ENCODE measurements around the gene NTF3.

NTF3 gene

GRCh38 chr12:5511256-5511643 lies 79.3 kb downstream of the NTF3 start:
- DNase-seq (ENCODE audit: low read depth, low spot score), result no peak

GRCh38 chr12:5511644-5512600 lies 80.0 kb downstream of the NTF3 start:
- DNase-seq (ENCODE audit: low read depth, low spot score), result no peak

GRCh38 chr12:5512601-5512970 lies 80.7 kb downstream of the NTF3 start:
- DNase-seq (ENCODE audit: low read depth, low spot score), result no peak

GRCh38 chr12:5513406-5513805 lies 81.5 kb downstream of the NTF3 start:
- no peak for DNase-seq (ENCODE audit: low read depth, low spot score)

- DNase-seq (ENCODE audit: low read depth, low spot score), result no peak
Observed at GRCh38 chr12:5514016-5514415, 82.1 kb downstream of the NTF3 start.

- DNase-seq (ENCODE audit: low read depth, low spot score), result no peak
Observed at GRCh38 chr12:5514545-5514944, 82.6 kb downstream of the NTF3 start.

- no peak for DNase-seq (ENCODE audit: low read depth, low spot score)
Observed at GRCh38 chr12:5515458-5515857, 83.5 kb downstream of the NTF3 start.

- no peak for DNase-seq (ENCODE audit: low read depth, low spot score)
Observed at GRCh38 chr12:5516371-5517241, 84.7 kb downstream of the NTF3 start.

- DNase-seq (ENCODE audit: low read depth, low spot score), result no peak
Observed at GRCh38 chr12:5518584-5519365, 86.9 kb downstream of the NTF3 start.

- no peak for DNase-seq (ENCODE audit: low read depth, low spot score)
Observed at GRCh38 chr12:5520037-5520436, 88.1 kb downstream of the NTF3 start.

- DNase-seq (ENCODE audit: low read depth, low spot score), result no peak
Observed at GRCh38 chr12:5520831-5521230, 88.9 kb downstream of the NTF3 start.

- no peak for DNase-seq (ENCODE audit: low read depth, low spot score)
Observed at GRCh38 chr12:5521456-5522325, 89.8 kb downstream of the NTF3 start.

- no peak for DNase-seq (ENCODE audit: low read depth, low spot score)
Observed at GRCh38 chr12:5522432-5523335, 90.8 kb downstream of the NTF3 start.

- no peak for DNase-seq (ENCODE audit: low read depth, low spot score)
Observed at GRCh38 chr12:5523396-5524115, 91.6 kb downstream of the NTF3 start.

GRCh38 chr12:5524116-5524768 lies 92.3 kb downstream of the NTF3 start:
- no peak for DNase-seq (ENCODE audit: low read depth, low spot score)

- DNase-seq (ENCODE audit: low read depth, low spot score), result no peak
Observed at GRCh38 chr12:5524769-5525436, 93.0 kb downstream of the NTF3 start.

GRCh38 chr12:5525783-5526367 lies 94.0 kb downstream of the NTF3 start:
- no peak for DNase-seq (ENCODE audit: low read depth, low spot score)

GRCh38 chr12:5533368-5533767 lies 101.5 kb downstream of the NTF3 start:
- no peak for DNase-seq (ENCODE audit: low read depth, low spot score)
